ENCODE data around the gene PLEKHM1.

- TF ChIP-seq SNAI2 (CRISPR knock-in tag; IDR thresholded peaks at IDR 0.05) (no peak), PATZ1 (CRISPR knock-in tag; IDR thresholded peaks at IDR 0.05; ENCODE audit: borderline replicate concordance) (no peak), CREB5 (CRISPR knock-in tag; IDR thresholded peaks at IDR 0.05; ENCODE audit: low read depth) (no peak), ZFP3 (CRISPR knock-in tag; IDR thresholded peaks at IDR 0.05) (no peak), ZNF70 (CRISPR knock-in tag; IDR thresholded peaks at IDR 0.05) (no peak), ESRRG (CRISPR knock-in tag; IDR thresholded peaks at IDR 0.05) (no peak), TOX (CRISPR knock-in tag; IDR thresholded peaks at IDR 0.05; ENCODE audit: borderline replicate concordance) (no peak), ARNTL (CRISPR knock-in tag; IDR thresholded peaks at IDR 0.05; ENCODE audit: borderline replicate concordance, low read depth) (no peak), CSRNP3 (CRISPR knock-in tag; IDR thresholded peaks at IDR 0.05) (no peak)
These were observed 97.1 kb downstream of the PLEKHM1 start for GRCh38 chr17:45393411-45393810.
